ENCODE data around the gene SLCO3A1.

SLCO3A1 gene

GRCh38 chr15:91925794-91926193 lies 72.3 kb downstream of the SLCO3A1 start:
- no peaks in the 10 kb centered on the region for H3K36me3 ChIP-seq
- H3K9me3 ChIP-seq: no peaks in the 10 kb centered on the region
- H3K4me1 ChIP-seq: peaks cover 19% of the 10 kb centered on the region
- no peak overlapping the region for H3K4me3 ChIP-seq (ENCODE audit: low read depth, low read length)
- no peaks in the 10 kb centered on the region for H3K27me3 ChIP-seq
- no peak for DNase-seq
- TF ChIP-seq CTCF (IDR thresholded peaks at IDR 0.05; ENCODE audit: low read depth, low read length): no peak

- TF ChIP-seq CTCF (IDR thresholded peaks at IDR 0.05; ENCODE audit: low read depth, low read length): no peak
- DNase-seq: no peak
Observed at GRCh38 chr15:91926908-91927270, 73.4 kb downstream of the SLCO3A1 start.

GRCh38 chr15:91927585-91927984 lies 74.1 kb downstream of the SLCO3A1 start:
- Histone ChIP-seq H3K4me3 (ENCODE audit: low read depth, low read length) (no peak overlapping the region), H3K4me1 (peaks cover 19% of the 10 kb centered on the region), H3K36me3 (no peaks in the 10 kb centered on the region), H3K27me3 (no peaks in the 10 kb centered on the region), H3K9me3 (no peaks in the 10 kb centered on the region)
- no peak for DNase-seq
- no peak for TF ChIP-seq CTCF (IDR thresholded peaks at IDR 0.05; ENCODE audit: low read depth, low read length)

More at GRCh38 chr15:91926908-91927270, 73.4 kb downstream of the SLCO3A1 start:
- no peaks in the 10 kb centered on the region for H3K27me3 ChIP-seq
- no peaks in the 10 kb centered on the region for H3K9me3 ChIP-seq
- H3K4me1 ChIP-seq: peaks cover 19% of the 10 kb centered on the region
- no peaks in the 10 kb centered on the region for H3K36me3 ChIP-seq
- H3K4me3 ChIP-seq (ENCODE audit: low read depth, low read length): no peak overlapping the region

GRCh38 chr15:91928675-91929074 lies 75.2 kb downstream of the SLCO3A1 start:
- Histone ChIP-seq H3K4me1 (peaks cover 19% of the 10 kb centered on the region), H3K4me3 (ENCODE audit: low read depth, low read length) (no peak overlapping the region), H3K36me3 (no peaks in the 10 kb centered on the region), H3K27me3 (no peaks in the 10 kb centered on the region), H3K9me3 (no peaks in the 10 kb centered on the region)
- no peak for TF ChIP-seq CTCF (IDR thresholded peaks at IDR 0.05; ENCODE audit: low read depth, low read length)
- no peak for DNase-seq

GRCh38 chr15:91929509-91929908 lies 76.0 kb downstream of the SLCO3A1 start:
- no peak for TF ChIP-seq CTCF (IDR thresholded peaks at IDR 0.05; ENCODE audit: low read depth, low read length)
- Histone ChIP-seq H3K9me3 (no peaks in the 10 kb centered on the region), H3K4me3 (ENCODE audit: low read depth, low read length) (no peak overlapping the region), H3K36me3 (no peaks in the 10 kb centered on the region), H3K27me3 (no peaks in the 10 kb centered on the region), H3K4me1 (peaks cover 19% of the 10 kb centered on the region)
- DNase-seq: peak; percentile 56

- Histone ChIP-seq H3K4me1 (peaks cover 19% of the 10 kb centered on the region), H3K36me3 (no peaks in the 10 kb centered on the region), H3K9me3 (no peaks in the 10 kb centered on the region), H3K27me3 (no peaks in the 10 kb centered on the region), H3K4me3 (ENCODE audit: low read depth, low read length) (no peak overlapping the region)
- DNase-seq: no peak
- TF ChIP-seq CTCF (IDR thresholded peaks at IDR 0.05; ENCODE audit: low read depth, low read length): no peak
Observed at GRCh38 chr15:91930092-91930491, 76.6 kb downstream of the SLCO3A1 start.
